OCI-LY3 (cell line): ENCODE results near the gene CPT1B.
A peak's percentile ranks its signal among the peaks of the same experiment; 100 is the strongest.

Experiments used
- H2AFZ ChIP-seq: fragments of 200-600, 300-600 bp; shearing (Covaris generic); 2 replicates; pipeline ENCODE4 v1.6.0; 2014; ENCODE audit warnings: antibody characterized with exemption, low read depth, low read length
- H3K27ac ChIP-seq: fragments of 200-600, 300-600 bp; sonication (generic); 2 replicates; pipeline ENCODE4 v1.5.1; 2014; ENCODE audit warnings: mild to moderate bottlenecking, low read length, moderate library complexity, mixed read lengths
- H3K27me3 ChIP-seq: fragments of 200-600, 300-600 bp; sonication (generic); 2 replicates; pipeline ENCODE4 v1.6.1; 2014; ENCODE audit warnings: low read depth, low read length, mixed read lengths
- H3K36me3 ChIP-seq: fragments of 200-600, 300-600 bp; sonication (generic); replicated peaks from 2 replicates; pipeline ENCODE3; 2014; ENCODE audit warnings: low read depth, low read length, mixed read lengths
- H3K4me1 ChIP-seq: fragments of 300-600, 200-600 bp; sonication (generic); 2 replicates; pipeline ENCODE4 v1.6.1; 2014; ENCODE audit warnings: low read length, mixed read lengths
- H3K4me2 ChIP-seq: fragments of 200-600, 300-600 bp; sonication (generic); 2 replicates; pipeline ENCODE4 v1.6.1; 2014; ENCODE audit warnings: low read length, mixed read lengths
- H3K4me3 ChIP-seq: fragments of 300-600, 200-600 bp; sonication (generic); 2 replicates; pipeline ENCODE4 v1.5.1; 2014; ENCODE audit warnings: antibody characterized with exemption, mild to moderate bottlenecking, low read length, moderate library complexity
- H3K79me2 ChIP-seq: fragments of 300-600, 200-600 bp; shearing (Covaris generic); 2 replicates; pipeline ENCODE4 v1.6.1; 2014; ENCODE audit warnings: mild to moderate bottlenecking, low read length, mixed read lengths
- H3K9ac ChIP-seq: fragments of 300-600, 200-600 bp; shearing (Covaris generic); 2 replicates; pipeline ENCODE4 v1.6.0; 2014; ENCODE audit warnings: mild to moderate bottlenecking, low read length, moderate library complexity
- H3K9me3 ChIP-seq: fragments of 200-600, 300-600 bp; shearing (Covaris generic); 2 replicates; pipeline ENCODE4 v1.6.1; 2014; ENCODE audit warnings: low read length, mixed read lengths; ENCODE audit not compliant: insufficient read depth
- H4K20me1 ChIP-seq: fragments of 200-600, 300-600 bp; sonication (generic); 2 replicates; pipeline ENCODE4 v1.6.1; 2016; ENCODE audit warnings: low read length, mixed read lengths; ENCODE audit not compliant: insufficient read depth
- CTCF ChIP-seq: fragments of 200-600, 300-600 bp; sonication (generic); IDR thresholded peaks from 2 replicates; pipeline ENCODE4 v1.5.1; 2014; ENCODE audit warnings: antibody characterized with exemption, low read length, low read depth
- EZH2phosphoT487 ChIP-seq: fragments of 200-600 bp; shearing (Covaris generic); IDR thresholded peaks from 2 replicates; pipeline ENCODE4 v1.6.1; 2018; ENCODE audit warnings: antibody characterized with exemption, mixed run types, low read depth

CPT1B gene

GRCh38 chr22:50625568-50626313 lies 47.5 kb upstream of the CPT1B start:
- no peaks in the 10 kb centered on the region for H3K9me3 ChIP-seq
- H2AFZ ChIP-seq = no peak overlapping the region
- no peak overlapping the region for H3K27ac ChIP-seq
- no peak overlapping the region for H3K4me2 ChIP-seq
- H4K20me1 ChIP-seq = no peaks in the 10 kb centered on the region
- H3K9ac ChIP-seq = no peak overlapping the region
- H3K79me2 ChIP-seq = no peaks in the 10 kb centered on the region
- no peak overlapping the region for H3K4me3 ChIP-seq
- no peaks in the 10 kb centered on the region for H3K27me3 ChIP-seq
- TF ChIP-seq CTCF = no peak
- H3K4me1 ChIP-seq = peaks cover 23% of the 10 kb centered on the region
- no peaks in the 10 kb centered on the region for H3K36me3 ChIP-seq

GRCh38 chr22:50625131-50625567 lies 46.9 kb upstream of the CPT1B start:
- H3K36me3 ChIP-seq = no peaks in the 10 kb centered on the region
- H3K4me1 ChIP-seq = peaks cover 23% of the 10 kb centered on the region
- H3K27me3 ChIP-seq = no peaks in the 10 kb centered on the region
- TF ChIP-seq EZH2phosphoT487 (no peak), CTCF (no peak)
- H3K9ac ChIP-seq = no peak overlapping the region
- H4K20me1 ChIP-seq = no peaks in the 10 kb centered on the region
- H3K4me2 ChIP-seq = no peak overlapping the region
- H3K9me3 ChIP-seq = no peaks in the 10 kb centered on the region
- no peak overlapping the region for H2AFZ ChIP-seq
- no peak overlapping the region for H3K27ac ChIP-seq
- H3K4me3 ChIP-seq = no peak overlapping the region
- no peaks in the 10 kb centered on the region for H3K79me2 ChIP-seq

- Histone ChIP-seq H3K36me3 (no peaks in the 10 kb centered on the region), H3K79me2 (no peaks in the 10 kb centered on the region), H2AFZ (no peak overlapping the region), H3K4me1 (peaks cover 28% of the 10 kb centered on the region), H4K20me1 (no peaks in the 10 kb centered on the region), H3K4me3 (no peak overlapping the region), H3K27me3 (no peaks in the 10 kb centered on the region), H3K27ac (no peak overlapping the region), H3K9me3 (no peaks in the 10 kb centered on the region), H3K9ac (no peak overlapping the region), H3K4me2 (no peak overlapping the region)
- TF ChIP-seq EZH2phosphoT487 (no peak), CTCF (no peak)
These were observed 46.3 kb upstream of the CPT1B start for GRCh38 chr22:50624347-50625130.

GRCh38 chr22:50622723-50623327 lies 44.6 kb upstream of the CPT1B start:
- no peaks in the 10 kb centered on the region for H3K27me3 ChIP-seq
- H4K20me1 ChIP-seq = no peaks in the 10 kb centered on the region
- no peak overlapping the region for H2AFZ ChIP-seq
- peak overlapping the region; percentile 100 for H3K4me2 ChIP-seq
- no peak for TF ChIP-seq CTCF
- TF ChIP-seq EZH2phosphoT487 = no peak
- H3K79me2 ChIP-seq = no peaks in the 10 kb centered on the region
- H3K9ac ChIP-seq = peak overlapping the region; percentile 88; the same call in 1 of the 2 replicates
- no peaks in the 10 kb centered on the region for H3K36me3 ChIP-seq
- peaks cover 23% of the 10 kb centered on the region for H3K4me1 ChIP-seq
- no peaks in the 10 kb centered on the region for H3K9me3 ChIP-seq
- peak overlapping the region; percentile 78 for H3K4me3 ChIP-seq
- peak overlapping the region; percentile 92 for H3K27ac ChIP-seq
